ENCODE measurements around the gene FXYD1. TPM values are rescaled to one million over a fixed set of nuclear protein-coding genes. Genes with fewer than 3 reads are reported as not detected.

The FXYD1 gene
- total RNA-seq, 1 donor from 2014 or later = not detected

- no peak for DNase-seq (ENCODE audit: low read depth in 2 of 2)
Observed at GRCh38 chr19:35162471-35163326, 24.1 kb downstream of the FXYD1 start.

- no peak for DNase-seq (ENCODE audit: low read depth in 2 of 2)
Observed at GRCh38 chr19:35164418-35164817, 25.8 kb downstream of the FXYD1 start.

- no peak for DNase-seq (ENCODE audit: low read depth in 2 of 2)
Observed at GRCh38 chr19:35165200-35166058, 26.8 kb downstream of the FXYD1 start.

GRCh38 chr19:35166100-35167063 is 27.8 kb downstream of the FXYD1 start:
- no peak for DNase-seq (ENCODE audit: low read depth in 2 of 2)

GRCh38 chr19:35167251-35168119 is 28.9 kb downstream of the FXYD1 start:
- no peak for DNase-seq (ENCODE audit: low read depth in 2 of 2)

GRCh38 chr19:35168196-35168595 is 29.6 kb downstream of the FXYD1 start:
- no peak for DNase-seq (ENCODE audit: low read depth in 2 of 2)

- no peak for DNase-seq (ENCODE audit: low read depth in 2 of 2)
Observed at GRCh38 chr19:35169221-35169995, 30.8 kb downstream of the FXYD1 start.

- peak in 1 of 2 donors; percentile 16 for DNase-seq (ENCODE audit: low read depth in 2 of 2)
Observed at GRCh38 chr19:35170359-35171061, 31.9 kb downstream of the FXYD1 start.

GRCh38 chr19:35171730-35172129 is 33.1 kb downstream of the FXYD1 start:
- peak in 1 of 2 donors; percentile 45 for DNase-seq (ENCODE audit: low read depth in 2 of 2)

GRCh38 chr19:35174226-35174625 is 35.6 kb downstream of the FXYD1 start:
- no peak for DNase-seq (ENCODE audit: low read depth in 2 of 2)

- DNase-seq (ENCODE audit: low read depth in 2 of 2) = no peak
Observed at GRCh38 chr19:35176181-35176570, 37.6 kb downstream of the FXYD1 start.

GRCh38 chr19:35177377-35178274 is 39.0 kb downstream of the FXYD1 start:
- no peak for DNase-seq (ENCODE audit: low read depth in 2 of 2)

GRCh38 chr19:35178701-35179100 is 40.1 kb downstream of the FXYD1 start:
- DNase-seq (ENCODE audit: low read depth in 2 of 2) = no peak

- no peak for DNase-seq (ENCODE audit: low read depth in 2 of 2)
Observed at GRCh38 chr19:35179830-35180229, 41.2 kb downstream of the FXYD1 start.

- DNase-seq (ENCODE audit: low read depth in 2 of 2) = no peak
Observed at GRCh38 chr19:35181387-35181786, 42.8 kb downstream of the FXYD1 start.

GRCh38 chr19:35184267-35184666 is 45.6 kb downstream of the FXYD1 start:
- DNase-seq (ENCODE audit: low read depth in 2 of 2) = no peak

GRCh38 chr19:35184884-35185283 is 46.3 kb downstream of the FXYD1 start:
- no peak for DNase-seq (ENCODE audit: low read depth in 2 of 2)

Measured in lung microvascular endothelial cell (primary cell).